Bronchial epithelial cell (primary cell): ENCODE data around the gene PLOD3. TPM values are rescaled to one million over a fixed set of nuclear protein-coding genes. Genes with fewer than 3 reads are reported as not detected.
"Not testable (repeated sequence)": the region's sequence is repeated elsewhere in the genome, so short reads cannot be mapped to it uniquely, and the experiment has no call there.

Experiments
- DNase-seq: peaks from one replicate; pipeline ENCODE4 v3.0.0-alpha.2; 2010; ENCODE audit warnings: low read depth
- FAIRE-seq: peaks from 2 replicates; lab custom pipeline; 2011; peaks lifted over from hg19 to GRCh38; lab: Jason Lieb, UNC
- H3K27me3 ChIP-seq: 2 replicates; pipeline ENCODE4 v1.5.1; 2011; ENCODE audit warnings: low read length; ENCODE audit not compliant: control insufficient read depth, insufficient read depth
- H3K36me3 ChIP-seq: 2 replicates; pipeline ENCODE4 v1.5.1; 2011; ENCODE audit warnings: low read length; ENCODE audit not compliant: control insufficient read depth, insufficient read depth
- H3K4me3 ChIP-seq: 2 replicates; pipeline ENCODE4 v1.5.1; 2011; ENCODE audit warnings: mild to moderate bottlenecking, low read depth, low read length, control low read depth
- CTCF ChIP-seq: IDR thresholded peaks from 2 replicates; pipeline ENCODE4 v1.5.1; 2011; ENCODE audit warnings: mild to moderate bottlenecking, moderate library complexity, low read length, control low read depth, inconsistent platforms; ENCODE audit not compliant: insufficient read depth, severe bottlenecking
- total RNA-seq: library from RNA; depleted of rRNA; stranded (reverse); fragments of >200 nt; gene quantifications from 2 replicates; pipeline ENCODE4 v1.2.1, GENCODE V29; 2014

PLOD3 gene
- total RNA-seq, 1 donor from 2014 or later = 27.9 TPM

DNA sequence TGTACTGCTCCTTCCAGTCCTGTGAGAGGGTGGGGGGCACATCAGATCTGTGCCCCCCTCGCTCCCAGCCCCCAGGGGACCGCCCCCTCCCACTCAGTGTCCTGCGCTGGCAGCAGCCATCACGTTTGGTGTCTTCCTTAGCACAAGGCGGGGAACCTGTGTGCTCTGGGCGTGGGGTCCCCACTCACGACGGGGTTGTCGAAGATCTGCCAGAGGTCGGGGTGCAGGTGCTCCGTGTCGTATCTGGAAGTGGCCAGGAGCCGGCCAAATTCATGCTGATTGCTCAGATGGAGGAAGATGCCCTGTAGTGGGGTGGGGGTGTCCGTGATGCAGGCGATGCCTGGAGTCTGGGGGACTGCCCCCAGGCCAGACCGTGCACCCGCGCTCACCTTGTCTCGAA, 7.2 kb downstream of the PLOD3 start:
- Histone ChIP-seq H3K27me3 (no peaks in the 10 kb centered on the region), H3K36me3 (peaks cover 15% of the 10 kb centered on the region), H3K4me3 (no peak overlapping the region)
- no peak for FAIRE-seq
- no peak for DNase-seq
- no peak for TF ChIP-seq CTCF

GRCh38 chr7:101208794-101209193, 8.6 kb downstream of the PLOD3 start:
- H3K4me3 ChIP-seq = no peak overlapping the region
- no peak for TF ChIP-seq CTCF
- no peak for FAIRE-seq
- no peaks in the 10 kb centered on the region for H3K27me3 ChIP-seq
- DNase-seq = no peak
- peaks cover 13% of the 10 kb centered on the region for H3K36me3 ChIP-seq

- Histone ChIP-seq H3K4me3 (no peak overlapping the region), H3K27me3 (peaks cover 6% of the 10 kb centered on the region), H3K36me3 (peaks cover 13% of the 10 kb centered on the region)
- no peak for DNase-seq
- no peak for FAIRE-seq
- TF ChIP-seq CTCF = no peak
These were observed 9.9 kb downstream of the PLOD3 start for GRCh38 chr7:101207459-101207858.

DNA sequence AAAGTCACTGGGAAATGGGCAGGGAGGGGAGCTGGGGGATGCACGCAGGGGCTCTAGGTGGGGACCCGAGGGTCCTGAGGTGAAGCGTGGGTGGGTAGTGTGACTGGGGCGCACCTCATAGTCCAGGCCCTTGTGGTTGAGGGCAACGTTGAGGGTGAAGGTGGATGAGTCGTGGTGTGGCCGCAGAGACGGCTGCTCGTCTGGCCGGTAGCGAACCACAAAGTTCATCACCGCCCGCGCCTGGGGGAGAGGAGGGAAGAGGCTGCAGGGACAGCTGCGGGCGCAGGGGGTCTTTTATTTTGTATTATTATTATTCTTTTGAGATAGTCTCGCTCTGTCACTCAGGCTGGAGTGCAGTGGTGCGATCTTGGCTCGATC, 10.7 kb downstream of the PLOD3 start:
- Histone ChIP-seq H3K36me3 (peaks cover 9% of the 10 kb centered on the region), H3K4me3 (no peak overlapping the region), H3K27me3 (peaks cover 10% of the 10 kb centered on the region)
- no peak for TF ChIP-seq CTCF
- no peak for FAIRE-seq
- no peak for DNase-seq

DNA sequence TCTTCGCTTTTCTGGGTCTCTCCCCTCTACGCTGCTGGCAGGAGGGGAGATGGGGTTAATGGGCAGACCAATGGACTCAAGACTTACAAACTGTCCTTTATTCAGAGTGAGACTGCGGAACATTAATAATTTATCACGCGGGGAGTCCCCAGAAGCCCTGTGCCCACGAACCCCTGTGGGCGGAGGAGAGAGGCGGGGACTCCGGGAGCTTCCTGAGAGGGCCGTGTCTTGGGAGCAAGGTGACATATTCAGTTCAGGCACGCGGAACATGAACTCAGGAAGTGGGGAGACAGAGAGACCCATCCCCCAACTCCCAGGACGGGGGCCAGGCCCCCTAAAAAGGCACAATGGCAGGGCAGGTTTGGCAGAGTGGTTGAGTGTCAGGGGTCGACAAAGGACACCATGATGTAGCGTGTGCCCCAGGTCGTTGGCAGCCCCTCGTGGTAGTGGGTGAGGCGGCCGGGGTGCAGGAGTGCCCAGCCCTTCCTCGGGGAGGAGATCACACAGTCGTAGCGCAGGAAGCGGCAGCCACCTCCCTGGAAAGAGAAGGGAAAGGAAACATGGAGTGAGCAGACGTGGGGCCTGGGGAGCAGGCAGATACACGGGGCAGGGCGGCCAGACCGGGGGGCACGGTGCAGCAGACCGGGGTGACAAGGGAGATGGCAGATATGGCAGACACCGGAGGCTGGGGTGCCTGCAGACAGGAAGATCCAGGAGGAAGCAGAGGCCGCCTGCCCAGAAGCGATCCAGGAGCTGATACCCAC, 11.3 kb downstream of the PLOD3 start:
- DNase-seq = no peak
- no peak overlapping the region for H3K4me3 ChIP-seq
- no peak for TF ChIP-seq CTCF
- FAIRE-seq = no peak
- peaks cover 11% of the 10 kb centered on the region for H3K27me3 ChIP-seq
- peaks cover 7% of the 10 kb centered on the region for H3K36me3 ChIP-seq

DNA sequence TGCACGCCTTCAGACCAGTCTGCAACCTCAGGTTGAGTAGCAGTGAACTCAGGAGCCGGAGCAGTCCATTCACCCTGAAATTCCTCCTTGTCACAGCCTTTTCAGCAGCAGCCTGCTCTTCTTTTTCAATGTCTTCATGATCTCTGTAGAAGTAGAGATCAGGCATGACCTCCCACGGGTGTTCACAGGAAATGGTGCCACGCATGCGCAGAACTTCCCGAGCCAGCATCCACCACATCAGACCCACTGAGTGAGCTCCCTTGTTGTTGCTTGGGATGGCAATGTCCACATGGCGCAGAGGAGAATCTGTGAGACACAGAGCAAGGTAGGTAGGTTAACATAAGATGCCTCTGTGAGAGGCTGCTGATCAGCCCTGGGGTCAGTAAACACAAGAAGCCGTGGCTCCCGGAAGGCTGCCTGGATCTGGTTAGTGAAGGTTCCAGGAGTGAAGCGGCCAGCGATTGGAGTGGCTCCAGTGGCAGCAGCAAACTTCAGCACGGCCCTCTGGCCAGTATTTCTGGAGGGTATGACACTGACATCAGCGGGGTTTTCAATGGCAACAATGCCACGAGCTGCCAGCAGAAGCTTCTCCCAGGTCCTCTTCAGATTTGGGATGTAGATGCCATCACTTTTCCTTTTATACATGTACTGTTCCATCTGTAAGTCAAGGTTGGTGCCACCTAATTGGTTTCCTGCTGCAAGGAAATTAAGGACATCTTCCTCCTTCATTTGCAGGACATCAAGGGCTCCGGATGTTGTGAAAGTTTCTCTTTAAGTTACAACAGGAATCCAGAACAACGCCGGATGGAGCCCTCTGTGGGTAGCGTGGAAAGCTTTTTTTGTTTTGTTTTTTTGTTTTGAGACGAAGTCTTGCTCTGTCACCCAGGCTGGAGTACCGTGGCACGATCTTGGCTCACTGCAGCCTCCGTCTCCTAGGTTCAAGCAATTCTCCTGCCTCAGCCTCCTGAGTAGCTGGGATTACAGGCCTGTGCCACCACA, 13.3 kb downstream of the PLOD3 start:
- not testable (repeated sequence) for FAIRE-seq, H3K36me3 ChIP-seq, DNase-seq, H3K4me3 ChIP-seq
- peaks cover 15% of the 10 kb centered on the region for H3K27me3 ChIP-seq
